NCI-H2196 (cell line): ENCODE measurements around the gene ZNF212.
"Not testable (repeated sequence)": the region's sequence is repeated elsewhere in the genome, so short reads cannot be mapped to it uniquely, and the experiment has no call there.

Experiments
- DNase-seq: peaks from one replicate; lab custom pipeline; 2025; ENCODE audit not compliant: unreplicated experiment; lab: John Stamatoyannopoulos, UW

The ZNF212 gene

DNA sequence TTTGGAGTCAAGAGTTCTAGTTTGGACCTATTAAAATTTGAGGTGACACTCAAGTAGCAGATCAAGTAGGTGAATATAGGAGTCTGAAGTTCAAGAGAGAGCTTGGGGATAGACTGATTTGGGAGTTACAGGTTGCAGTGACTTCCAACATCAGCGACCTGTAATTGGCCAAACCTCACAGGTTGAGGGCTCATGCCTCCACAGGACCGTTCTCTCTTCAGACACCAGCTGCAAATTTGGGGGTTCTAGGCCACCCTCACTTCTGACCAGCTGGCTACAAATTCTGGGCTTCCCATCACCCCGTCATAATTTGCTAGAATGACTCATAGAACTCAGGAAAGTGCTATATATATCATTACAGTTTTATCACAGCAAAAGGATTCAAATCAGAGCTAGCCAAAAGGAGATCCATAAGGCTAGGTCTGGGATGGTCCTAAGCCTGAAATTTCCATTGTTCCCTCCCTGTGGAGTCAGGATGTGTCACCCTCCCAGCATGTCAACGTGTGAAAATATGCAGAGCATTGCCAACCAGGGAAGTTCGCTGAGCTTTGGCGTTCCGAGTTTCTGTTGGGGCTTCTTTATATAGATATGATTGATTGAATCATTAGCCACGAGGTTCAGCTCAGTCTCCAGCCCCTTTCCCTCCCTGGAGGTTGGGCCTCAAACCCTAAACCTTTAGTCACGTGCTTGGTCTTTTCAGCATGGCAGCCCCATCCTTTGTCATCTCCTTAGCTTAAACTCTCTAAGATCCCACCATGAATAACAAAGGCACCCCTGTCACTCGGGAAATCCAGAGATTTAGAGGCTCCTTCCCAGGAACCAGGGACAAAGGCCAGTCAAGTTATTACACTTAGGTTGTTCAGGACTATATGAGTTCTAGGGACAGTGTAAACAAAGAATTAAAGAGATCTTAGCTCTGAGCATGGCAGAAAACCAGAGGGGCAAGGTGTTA, 20.7 kb upstream of the ZNF212 start:
- DNase-seq: no peak

DNA sequence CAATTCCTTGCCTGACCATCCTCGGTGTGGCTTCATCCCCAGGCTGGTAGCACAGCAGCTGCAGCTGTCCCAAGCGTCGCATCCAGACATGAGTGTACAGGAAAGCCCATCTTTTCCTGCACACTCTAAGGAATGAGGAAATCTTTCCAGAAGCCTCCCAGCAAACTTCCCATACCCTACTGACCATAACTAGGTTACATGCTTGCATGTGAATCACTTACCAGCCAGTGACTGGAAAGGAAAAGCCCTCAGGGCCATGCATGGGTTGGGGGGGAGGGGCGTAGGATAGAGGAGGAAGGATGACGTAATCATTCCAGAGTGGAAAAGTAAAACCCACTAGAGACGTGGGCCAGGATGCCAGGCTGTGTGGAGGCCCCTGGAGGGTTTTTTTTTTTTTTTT, 18.9 kb upstream of the ZNF212 start:
- DNase-seq: no peak

DNA sequence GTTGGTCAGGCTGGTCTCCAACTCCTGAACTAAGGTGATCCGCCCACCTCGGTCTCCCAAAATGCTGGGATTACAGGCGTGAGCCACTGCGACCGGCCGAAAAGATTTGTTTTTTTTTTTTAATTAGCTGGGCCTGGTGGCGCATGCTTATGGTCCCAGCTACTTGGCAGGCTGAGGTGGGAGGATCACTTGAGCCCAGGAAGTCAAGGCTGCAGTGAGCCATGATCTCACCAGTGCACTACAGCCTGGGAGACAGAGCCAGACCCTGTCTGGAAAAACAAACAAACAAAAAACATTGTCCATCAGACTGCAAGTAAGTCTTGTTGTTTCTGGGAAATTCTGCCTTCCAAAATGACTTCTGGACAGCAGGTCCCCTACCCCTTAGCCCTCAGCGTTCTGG, 16.3 kb upstream of the ZNF212 start:
- DNase-seq: no peak

DNA sequence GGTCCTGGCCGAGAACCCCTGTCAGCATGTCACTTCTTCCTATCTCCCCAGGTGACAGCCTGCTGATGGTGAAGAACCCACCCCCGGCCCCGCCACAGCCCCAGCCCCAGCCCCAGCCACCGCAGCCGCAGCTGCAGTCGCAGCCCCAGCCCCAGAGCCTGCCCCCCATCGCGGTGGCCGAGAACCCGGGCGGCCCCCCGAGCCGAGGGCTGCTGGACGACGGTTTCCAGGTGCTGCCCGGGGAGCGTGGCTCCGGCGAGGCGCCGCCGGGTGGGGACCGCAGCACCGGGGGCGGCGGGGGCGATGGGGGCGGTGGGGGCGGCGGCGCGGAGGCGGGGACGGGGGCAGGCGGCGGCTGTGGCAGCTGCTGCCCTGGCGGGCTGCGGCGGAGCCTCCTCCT, 15.7 kb upstream of the ZNF212 start:
- DNase-seq: no peak

DNA sequence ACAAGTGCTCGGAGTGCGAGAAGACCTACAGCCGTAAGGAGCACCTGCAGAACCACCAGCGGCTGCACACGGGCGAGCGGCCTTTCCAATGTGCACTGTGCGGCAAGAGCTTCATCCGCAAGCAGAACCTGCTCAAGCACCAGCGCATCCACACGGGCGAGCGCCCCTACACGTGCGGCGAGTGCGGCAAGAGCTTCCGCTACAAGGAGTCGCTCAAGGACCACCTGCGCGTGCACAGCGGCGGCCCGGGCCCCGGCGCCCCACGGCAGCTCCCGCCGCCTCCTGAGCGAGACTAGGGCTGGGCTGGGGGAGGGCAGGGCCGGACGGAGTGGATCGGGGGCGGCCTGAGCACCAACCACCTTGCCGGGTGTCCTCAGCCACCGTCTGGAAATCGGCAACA, 15.1 kb upstream of the ZNF212 start:
- DNase-seq: no peak

DNA sequence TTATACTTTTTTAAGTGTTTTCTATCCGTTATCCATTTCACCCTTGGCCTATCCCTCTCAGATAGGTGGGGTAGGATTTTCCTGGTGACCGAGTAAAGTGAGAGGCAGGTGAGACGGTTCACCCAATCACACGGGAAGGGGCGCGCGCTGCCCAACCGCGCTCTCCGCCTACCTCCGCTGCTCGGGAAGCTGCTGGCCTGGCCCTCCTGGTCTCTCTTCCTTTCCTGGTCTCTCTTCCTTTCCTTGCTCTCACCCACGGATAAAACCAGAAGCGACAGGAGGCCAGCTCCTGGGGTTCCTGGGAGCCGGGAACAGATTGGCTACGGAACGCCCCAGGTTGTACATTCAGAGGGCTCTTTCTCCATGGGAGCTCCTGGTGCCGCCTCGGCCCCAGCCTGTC, 14.3 kb upstream of the ZNF212 start:
- DNase-seq: no peak

DNA sequence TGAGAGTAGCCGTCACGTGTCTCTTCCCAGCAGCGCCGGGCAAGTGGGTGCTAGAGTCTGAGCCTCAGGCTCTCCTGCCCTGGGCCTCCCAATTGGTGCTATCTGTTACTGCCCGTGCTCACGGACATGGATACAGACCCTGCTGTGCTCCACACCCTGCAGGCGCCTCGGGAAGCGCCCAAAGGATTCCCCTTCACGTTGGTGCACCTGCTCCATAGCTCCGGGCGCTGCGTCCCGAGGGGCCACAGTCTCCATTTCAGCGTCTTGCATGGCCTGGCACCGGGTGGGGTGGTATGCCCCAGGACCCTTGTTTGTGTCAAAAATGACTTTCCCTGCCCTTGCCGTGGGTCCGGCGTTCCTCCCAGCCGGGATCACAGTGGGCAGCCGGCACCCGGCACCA, 13.8 kb upstream of the ZNF212 start:
- DNase-seq: no peak

DNA sequence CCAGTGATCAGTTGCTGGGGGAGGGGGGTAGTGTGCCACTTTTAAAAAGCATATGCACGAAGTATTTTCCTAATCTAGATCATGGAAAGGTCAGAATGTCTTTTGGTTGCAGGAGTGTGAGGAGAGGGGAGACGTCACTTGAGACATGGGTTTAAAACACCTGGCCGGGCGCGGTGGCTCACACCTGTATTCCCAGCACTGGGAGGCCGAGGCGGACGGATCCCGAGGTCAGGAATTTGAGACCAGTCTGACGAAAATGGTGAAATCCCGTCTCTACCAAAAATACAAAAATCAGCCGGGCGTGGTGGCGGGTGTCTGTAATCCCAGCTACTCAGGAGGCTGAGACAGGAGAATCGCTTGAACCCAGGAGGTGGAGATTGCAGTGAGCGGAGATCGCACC, 13.1 kb upstream of the ZNF212 start:
- DNase-seq: not testable (repeated sequence)

DNA sequence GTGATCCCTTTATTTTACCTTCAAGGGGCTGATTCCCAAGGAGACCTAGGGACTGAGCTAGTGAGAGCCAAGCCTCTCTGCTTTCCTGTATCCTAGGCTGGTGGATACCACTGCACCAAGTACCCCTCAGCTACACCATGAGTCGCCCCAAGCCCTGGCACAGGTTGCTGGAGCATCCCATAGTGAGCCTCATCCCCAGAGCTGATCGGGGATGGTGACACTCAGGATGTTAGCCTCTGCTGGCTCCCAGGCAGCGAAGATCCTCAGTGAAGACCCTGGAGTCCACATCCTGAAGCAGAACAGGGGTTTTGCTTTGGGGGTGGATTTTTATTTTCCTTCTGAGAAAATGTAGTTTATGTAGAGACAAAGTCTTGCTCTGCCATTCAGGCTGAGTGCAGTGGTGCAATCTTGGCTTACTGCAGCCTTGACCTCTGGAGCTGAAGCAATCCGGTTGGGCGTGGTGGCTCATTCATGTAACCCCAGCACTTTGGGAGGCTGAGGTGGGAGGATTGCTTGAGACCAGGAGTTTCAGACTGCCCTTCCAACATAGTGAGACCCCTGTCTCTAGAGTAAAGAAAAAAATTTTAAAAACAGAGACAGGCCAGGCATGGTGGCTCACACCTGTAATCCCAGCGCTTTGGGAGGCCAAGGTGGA, 12.5 kb upstream of the ZNF212 start:
- no peak for DNase-seq

DNA sequence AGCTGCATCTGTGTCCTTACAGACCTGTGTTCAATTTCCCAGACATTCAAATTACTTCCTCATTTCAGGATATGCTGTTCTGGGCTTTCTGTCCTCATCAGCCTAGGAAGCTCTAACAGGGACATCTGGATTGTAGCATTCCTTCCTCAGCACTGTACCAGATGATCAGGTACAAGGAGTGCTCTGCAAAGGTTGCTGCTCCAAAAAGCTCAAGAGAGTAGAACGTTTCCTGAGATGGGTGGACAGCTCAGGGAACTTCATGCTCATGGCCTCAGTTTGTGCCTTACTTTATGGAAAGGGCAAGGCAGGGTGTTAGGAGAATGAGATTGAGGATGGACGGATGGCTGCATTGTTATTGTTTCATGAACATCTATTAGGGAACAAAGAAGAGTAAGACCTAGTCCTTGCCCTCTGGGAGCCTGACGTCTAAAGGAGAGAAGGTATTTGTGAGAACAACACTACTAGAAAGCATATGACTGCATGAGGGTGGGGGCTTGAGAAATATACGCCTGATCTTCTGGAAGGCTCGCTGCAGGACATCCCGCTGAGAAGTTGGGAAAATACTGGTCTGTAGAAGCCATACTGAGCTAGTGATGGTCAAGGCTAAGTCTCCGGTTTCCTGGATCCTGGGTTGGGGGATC, 10.5 kb upstream of the ZNF212 start:
- DNase-seq: no peak

DNA sequence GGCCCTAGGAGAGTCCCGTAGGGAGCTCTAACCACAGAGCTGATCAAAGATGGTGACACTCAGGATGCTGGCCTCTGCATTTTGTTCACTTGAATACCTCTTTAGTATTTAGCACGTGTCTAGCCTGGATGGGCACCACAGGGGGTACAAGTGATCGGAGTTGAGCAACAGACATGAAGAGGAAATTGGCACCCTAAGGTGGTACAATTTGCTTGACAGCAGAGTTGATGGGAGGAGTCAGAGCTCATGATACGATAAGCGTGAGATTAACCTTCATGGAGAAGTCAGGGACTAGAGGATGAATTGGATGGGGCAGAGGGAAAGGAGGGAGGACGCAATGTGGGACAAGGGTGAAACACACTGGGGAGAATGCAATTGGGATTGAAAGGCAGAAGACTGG, 9.9 kb upstream of the ZNF212 start:
- DNase-seq: no peak

DNA sequence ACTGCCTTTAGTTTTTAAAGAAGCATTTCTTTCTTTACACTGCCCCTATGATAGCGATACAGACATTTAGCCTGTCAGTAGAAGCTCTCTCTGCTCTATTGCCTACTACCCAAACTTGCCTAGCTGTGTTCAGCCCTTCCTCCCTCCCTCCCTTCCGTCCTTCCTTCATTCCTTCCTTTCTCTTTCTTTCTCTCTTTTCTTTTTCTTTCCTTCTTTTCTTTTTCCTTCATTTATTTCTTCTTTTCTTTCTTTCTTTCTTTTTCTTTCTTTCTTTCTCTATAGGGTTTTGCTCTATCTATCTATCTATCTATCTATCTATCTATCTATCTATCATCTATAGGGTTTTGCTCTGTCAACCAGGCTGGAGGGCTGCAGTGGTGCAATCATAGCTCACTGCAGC, 7.1 kb upstream of the ZNF212 start:
- DNase-seq: no peak

DNA sequence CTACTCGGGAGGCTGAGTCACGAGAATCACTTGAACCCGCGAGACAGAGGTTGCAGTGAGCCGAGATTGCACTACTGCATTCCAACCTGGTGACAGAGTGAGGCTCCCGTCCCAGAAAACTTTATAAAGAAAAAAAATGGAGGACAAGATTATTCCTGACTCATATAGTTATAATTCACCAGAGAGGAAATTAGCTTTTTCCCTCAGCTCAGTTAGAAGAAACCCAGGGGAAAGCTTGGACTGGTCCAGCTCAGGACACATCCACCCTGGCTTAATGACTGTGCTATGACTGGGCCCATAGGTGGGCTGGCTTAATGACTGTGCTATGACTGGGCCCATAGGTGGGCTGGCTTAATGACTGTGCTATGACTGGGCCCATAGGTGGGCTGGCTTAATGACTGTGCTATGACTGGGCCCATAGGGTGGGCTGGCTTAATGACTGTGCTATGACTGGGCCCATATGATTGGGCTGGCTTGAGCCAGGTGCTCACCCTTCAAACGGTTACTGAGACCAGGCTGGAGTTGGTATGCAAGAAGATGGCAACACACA, 5.7 kb upstream of the ZNF212 start:
- not testable (repeated sequence) for DNase-seq

DNA sequence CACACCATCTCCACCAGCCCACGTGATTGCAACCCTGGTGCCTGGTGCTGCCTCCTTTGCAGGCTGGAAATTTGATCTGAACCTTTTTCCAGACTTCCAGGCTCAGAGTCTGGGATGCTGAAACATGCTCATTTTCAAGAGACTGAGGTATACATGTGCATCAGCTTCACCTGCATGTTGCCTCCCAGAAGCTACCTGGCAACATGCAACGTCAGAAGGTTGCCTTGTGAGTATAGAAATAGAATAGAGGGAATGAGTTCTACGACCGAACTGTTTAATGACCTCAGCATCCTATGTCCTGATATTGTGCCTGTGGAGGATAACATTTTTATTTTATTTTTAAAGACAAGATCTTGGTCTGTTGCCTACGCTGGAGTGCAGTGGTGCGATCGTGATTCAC, 1.9 kb upstream of the ZNF212 start:
- DNase-seq: no peak

DNA sequence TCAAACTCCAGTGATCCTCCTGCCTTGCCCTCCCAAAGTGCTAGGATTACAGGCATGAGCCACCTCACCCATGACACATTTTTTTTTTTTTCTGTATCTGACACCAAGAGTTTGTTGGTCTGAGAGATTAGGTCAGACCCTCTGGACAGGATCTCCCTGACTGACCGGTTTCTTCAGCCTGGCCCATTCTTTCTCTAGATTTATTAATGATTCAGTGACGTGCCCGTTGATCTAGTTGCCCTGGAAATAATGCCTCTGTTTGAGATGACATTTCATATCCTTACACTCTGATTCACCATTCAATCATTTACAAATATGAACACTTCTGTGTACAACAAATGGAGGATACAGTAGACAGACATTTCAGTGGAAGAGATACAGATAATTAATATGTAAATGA, 1.4 kb upstream of the ZNF212 start:
- DNase-seq: no peak

DNA sequence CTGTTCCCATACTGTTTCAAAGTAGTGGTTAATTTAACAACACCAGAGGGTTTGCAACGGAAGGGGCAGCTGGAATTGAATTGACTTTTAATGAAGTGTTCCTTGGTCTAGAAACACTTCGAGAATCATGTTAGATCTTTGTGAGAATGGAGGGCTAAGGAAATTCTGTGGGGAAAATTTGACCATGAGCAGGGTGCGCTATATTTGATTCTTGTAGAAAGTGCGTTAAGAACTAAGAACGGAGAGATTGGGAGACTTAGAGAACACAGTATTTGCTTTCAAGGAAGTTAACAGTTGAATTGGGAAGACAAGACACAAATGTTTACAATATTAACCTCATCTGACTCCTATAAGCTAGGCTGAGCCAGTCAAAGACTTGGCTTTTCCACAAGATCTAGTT, 1.2 kb downstream of the ZNF212 start:
- no peak for DNase-seq

DNA sequence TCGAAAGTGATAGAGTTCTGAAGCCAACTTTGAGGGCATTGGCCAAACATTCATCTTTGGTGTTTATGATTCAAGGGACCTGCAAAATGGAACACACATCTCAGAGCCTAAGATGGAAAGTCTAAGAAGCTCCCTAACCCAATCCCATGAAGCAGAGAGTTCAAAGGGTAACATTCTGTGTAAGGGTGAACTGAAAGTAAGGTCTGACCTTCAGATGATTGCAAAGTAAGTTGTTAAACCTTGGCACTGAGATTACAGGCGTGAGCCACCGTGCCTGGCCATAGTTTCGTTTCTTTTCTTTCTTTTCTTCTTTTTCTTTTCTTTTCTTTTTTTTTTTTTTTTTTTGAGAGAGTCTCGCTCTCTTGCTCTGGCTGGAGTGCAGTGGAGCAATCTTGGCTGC, 2.2 kb downstream of the ZNF212 start:
- DNase-seq: no peak

DNA sequence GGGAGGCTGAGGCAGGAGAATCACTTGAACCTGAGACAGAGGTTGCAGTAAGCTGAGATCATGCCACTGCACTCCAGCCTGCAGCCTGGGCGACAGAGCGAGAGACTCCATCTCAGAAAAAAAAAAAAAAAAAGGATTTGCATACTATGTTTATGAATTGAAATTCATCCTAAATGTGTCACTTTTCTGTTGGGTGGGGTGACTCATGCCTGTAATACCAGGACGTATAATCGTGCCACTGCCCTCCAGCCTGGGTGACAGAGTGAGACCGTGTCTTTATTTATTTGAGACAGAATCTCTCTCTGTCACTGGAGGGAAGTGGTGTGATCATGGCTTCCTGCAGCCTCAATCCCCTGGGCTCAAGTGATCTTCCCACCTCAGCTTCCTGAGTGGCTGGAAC, 5.8 kb downstream of the ZNF212 start:
- DNase-seq: no peak

DNA sequence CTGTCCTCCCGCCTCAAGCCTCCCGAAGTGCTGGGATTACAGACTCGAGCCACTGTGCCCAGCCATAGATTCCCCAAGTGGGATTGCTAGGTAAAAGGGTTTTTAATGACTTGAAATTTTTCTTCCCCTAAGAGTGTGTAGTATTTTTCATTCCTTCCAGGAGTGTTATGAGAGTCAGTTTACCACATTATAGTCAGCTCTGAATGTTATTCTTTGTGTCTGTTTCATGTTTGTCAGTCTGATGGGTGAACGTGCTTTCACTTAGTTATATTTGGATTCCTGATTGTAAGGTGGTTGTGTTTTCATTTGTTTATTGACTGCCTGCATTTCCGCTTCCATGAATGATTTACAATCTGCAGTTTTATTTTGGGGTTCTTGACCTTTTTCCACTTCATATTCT, 6.3 kb downstream of the ZNF212 start:
- DNase-seq: no peak

DNA sequence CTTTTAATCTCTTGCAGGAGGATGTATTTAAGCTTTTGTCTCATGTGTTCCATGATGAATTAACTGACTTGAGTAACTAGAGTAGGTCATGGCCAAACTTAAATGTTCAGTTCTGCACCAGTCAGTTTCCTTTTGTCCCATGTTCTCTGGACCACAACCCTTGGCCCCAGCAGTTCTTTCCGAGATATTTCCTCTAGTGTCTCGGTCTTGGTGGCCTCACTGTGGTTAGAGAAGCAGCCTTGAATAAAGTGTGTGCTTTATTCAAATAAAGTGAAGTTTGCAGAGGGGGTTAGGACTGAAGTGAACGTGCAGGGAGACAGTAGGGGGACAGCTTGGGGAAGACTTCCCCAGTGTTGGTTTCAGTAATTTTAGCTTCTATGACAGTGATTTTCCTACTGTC, 9.3 kb downstream of the ZNF212 start:
- DNase-seq: no peak

DNA sequence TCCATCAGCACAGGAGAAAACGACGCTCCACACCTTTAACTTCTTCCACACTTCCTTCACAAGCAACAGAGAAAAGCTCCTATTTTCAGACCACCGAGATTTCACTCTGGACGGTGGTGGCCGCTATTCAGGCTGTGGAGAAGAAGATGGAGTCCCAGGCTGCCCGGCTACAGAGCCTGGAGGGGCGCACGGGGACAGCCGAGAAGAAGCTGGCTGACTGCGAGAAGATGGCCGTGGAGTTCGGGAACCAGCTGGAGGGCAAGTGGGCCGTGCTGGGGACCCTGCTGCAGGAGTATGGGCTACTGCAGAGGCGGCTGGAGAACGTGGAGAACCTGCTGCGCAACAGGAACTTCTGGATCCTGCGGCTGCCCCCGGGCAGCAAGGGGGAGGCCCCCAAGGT, 10.7 kb downstream of the ZNF212 start:
- not testable (repeated sequence) for DNase-seq

DNA sequence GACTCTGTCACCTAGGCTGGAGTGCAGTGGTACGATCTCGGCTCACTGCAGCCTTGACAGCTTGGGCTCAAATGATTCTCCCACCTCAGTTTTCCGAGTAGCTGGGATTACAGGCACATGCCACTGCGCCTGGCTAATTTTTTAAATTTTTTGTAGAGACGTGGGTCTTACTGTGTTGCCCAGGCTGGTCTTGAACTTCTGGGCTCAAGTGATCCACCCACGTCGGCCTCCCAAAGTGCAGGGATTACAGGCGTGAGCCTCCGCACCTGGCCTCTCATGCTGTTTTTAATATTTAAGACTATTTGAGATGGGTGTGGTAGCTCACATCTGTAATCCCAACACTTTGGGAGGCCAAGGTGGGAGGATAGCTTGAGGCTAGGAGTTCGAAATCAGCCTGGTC, 12.1 kb downstream of the ZNF212 start:
- DNase-seq: not testable (repeated sequence)
